Measurements from ENCODE around the gene B4GALT1.
"Not testable (repeated sequence)": the region's sequence is repeated elsewhere in the genome, so short reads cannot be mapped to it uniquely, and the experiment has no call there.

B4GALT1 gene

DNA sequence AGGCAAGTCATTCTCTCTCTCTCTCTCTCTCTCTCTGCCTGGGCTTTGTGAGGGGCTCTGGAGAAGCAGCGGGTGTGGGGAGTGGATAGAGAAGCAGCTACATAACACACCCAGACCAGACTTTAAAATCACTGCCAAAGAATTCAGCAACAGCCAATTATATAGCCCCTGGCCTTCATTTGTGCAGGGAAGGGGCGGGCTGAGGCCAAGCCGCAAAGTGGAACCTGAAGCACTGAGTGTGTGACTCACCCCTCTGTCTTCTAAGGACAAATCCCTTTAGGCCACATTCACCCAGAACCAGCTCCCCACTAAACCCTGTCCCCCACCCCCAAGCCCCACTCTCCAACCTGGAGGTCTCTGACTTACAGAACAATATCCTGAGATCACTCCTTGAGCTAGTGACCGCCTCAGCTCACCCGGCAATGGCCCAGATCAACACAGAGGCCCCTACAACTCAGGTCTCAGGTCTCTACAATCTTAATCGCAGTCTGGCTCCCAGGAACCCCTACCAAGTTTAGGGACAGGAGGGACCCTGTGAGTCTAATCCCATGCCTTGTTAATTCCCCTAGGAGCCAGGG is 6.0 kb downstream of the B4GALT1 start:
- DNase-seq, result no peak

DNA sequence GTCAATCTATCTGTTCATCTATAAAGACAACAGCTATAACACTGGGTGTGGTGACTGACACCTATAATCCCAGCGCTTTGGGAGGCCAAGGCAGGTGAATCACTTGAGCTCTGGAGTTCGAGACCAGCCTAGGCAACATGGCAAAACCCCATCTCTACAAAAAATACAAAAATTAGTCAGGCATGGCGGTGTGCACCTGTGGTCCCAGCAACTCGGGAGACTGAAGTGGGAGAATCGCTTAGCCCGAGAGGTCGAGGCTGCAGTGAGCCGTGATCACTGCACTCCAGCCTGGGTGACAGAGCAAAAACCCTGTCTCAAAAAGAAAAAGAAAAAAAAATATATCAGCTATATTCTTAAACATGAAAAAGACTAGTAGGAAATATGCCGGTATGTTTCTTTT is 6.7 kb downstream of the B4GALT1 start:
- not testable (repeated sequence) for DNase-seq

DNA sequence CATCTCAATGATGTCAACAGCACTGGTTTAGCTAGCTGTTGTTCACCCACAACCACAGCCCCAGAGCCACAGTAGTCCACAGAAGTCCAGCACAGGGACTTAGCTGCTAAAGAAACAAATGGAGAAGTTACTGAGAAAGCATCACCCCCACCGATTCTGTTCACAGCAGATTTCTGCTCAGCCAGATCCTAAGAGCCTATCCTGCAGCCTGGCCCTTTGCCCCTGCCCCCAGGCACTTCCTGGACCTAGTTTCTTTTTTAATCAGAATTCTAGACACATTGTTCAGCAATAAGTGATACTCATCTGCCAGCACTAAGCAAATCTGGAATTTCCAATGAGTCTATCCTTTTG is 7.4 kb downstream of the B4GALT1 start:
- no peak for DNase-seq

DNA sequence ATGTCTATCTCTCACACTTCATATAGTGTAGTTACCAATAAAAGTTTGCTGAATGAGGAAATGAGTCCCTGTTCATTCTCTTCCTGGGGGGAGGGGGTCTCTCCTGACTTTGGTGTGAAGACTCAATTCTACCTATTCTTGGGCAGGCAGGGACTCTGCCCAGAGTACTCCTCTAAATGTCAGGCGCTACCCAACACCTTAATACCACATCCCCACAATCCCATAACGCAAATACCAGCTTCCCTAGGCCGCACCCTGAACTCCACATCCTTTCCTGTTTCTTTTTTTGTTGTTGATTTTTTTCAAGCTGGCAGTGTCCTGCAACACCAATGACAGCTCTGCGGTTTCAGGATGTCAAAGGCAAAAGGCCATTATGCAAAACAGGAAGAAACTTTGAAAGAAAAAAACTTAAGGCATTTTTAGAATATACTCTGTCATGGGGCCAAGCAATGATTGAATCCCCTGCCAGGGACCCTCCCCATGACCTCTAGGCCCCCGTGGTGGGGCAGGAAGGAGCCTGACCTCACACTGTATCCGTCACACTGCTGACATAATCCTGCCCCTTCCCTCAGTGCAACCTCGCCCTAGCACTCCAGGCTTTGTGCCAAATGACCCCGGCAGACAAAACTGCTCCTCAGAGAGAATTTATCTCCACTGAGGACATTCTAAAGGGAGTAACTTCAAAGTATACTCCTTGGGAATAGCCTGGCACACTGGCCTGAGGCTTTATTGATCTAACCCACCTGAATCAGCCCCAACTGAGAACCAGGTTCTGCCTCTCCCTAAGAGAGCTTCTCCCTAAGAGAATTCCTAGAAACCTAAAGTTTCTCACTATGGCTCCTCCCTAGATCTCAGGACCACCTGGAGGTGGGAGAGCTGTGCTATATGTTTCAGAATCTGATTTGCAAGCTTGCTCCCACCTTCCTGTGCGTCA is 8.0 kb downstream of the B4GALT1 start:
- no peak for DNase-seq

DNA sequence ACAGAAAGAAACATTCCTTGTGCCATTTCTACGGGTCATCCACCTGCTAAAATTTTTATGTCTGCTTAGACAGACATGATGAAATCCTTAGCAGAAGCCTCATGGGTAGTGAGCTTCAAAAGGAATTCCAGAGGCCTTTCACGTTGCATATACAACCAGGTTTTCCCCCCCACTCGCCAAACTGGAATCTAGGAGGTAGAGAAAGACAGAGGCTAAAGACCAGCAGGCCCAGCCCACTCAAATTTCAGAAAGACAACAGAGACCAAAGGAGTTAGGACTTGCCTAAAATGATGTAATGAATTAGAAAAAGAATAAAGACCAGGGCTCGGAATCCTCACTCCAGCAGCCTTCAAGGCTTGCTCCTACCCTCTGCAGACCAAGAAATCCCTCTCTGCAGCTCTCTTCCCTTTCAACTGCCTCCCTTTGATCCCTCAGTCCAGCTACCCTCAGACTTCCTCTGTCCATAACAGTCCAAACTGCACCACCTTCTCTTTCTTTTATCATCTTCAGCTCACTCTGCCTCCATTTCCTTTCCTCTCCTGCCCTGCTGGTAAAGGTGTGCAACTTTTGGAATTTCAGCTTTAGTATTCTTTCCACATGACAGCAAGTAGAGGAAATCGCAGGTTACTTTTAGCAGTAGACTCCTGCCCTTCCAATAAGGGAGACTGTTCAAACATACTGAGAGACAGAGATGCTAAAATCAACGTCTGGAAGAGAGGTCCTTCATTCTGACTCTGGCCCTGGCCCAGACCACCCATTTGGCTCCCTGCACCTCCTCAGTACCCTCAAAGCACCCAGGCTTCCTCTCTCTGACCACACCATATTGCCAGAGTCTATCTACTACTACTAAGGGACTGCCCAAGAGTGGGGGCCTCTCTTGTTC is 8.9 kb downstream of the B4GALT1 start:
- DNase-seq, result no peak

DNA sequence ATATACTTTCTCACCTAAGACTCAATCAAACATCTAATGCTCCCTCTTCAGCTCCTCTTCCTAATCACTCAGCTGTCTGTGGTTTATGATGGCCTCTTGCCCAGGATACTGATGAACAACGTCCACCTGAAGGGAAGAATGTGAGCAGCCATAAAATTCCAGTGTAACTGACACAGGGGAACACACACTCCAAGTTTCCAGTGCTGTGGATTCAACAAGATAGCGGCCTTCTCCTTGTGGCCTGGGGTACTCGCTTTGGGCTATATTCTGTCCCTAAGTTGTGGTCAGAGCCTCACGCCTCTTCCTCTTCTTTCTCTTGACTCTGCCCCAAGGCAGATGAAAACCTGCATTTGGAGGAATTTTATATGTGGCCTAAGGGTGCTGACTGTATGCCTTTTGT is 11.7 kb downstream of the B4GALT1 start:
- no peak for DNase-seq

DNA sequence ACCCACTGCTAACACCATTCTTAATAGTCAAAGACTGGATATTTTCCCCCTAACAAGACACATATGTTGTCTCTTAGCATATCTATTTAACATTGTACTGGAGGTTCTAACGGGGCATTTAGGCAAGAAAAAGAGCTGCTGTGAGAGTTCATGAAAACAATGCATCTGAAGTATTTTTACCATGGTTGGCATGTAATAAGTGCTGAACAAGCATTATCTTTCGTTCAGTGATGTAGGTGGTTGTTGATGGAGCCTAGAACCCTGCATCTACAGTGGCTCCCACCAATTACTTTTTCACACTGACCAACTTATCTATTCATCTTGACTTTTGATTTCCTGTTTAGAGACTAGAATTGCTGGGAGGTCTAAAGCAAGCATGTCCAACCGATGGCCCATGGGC is 12.8 kb downstream of the B4GALT1 start:
- DNase-seq, result no peak

DNA sequence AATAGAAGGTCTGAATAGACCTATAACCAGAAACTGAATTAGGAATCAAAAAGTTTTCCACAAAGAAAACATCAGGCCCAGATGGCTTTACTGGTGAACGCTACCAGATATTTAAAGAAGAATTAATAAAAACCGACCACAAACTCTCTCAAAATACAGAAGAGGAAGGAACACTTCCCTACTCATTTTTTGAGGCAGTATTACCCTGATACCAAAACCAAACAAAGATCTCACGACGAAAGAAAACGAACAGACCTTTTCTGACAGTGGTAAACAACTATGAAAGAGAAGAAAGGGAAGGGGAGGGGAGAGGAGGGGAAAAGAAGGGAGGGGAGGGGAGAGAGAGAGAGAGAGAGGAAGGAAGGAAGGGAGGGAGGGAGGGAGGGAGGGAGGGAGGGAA is 13.5 kb downstream of the B4GALT1 start:
- DNase-seq, result no peak

DNA sequence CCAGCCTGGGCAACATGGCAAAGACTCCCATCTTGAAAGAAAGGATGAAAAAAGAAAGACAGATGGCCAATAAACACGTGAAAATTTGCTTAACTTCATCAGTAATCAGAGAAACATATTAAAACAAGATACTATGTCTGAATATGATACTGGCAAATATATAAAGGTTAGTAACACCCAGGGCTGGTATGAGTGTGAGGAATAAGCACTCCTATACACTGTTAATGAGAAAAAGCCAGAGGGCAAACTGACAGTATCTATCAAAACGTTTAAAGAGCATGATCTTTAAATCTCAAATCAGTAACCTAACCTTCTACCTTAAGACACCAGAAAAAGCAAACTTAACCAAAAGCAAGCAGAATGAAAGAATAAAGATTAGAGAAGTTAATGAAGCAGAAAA is 14.1 kb downstream of the B4GALT1 start:
- no peak for DNase-seq

DNA sequence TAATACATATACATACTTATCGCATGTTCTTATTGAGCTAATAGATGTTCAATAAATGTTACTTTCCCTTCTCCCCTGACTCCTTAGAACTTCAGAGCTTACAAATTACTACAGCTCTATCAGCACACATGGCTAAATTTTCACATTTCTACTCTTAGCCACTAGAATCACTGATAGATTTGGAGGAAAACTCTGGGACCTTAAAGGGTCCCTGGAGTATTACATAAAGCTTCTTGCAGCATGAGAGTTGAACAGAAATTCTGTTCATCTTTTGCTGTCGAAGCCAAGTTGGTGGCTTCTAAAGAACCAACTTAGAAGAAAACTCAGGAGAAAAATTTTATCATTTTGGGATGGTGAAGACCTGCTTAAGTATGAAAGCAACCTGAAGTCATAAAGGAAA is 15.5 kb downstream of the B4GALT1 start:
- DNase-seq, result no peak

DNA sequence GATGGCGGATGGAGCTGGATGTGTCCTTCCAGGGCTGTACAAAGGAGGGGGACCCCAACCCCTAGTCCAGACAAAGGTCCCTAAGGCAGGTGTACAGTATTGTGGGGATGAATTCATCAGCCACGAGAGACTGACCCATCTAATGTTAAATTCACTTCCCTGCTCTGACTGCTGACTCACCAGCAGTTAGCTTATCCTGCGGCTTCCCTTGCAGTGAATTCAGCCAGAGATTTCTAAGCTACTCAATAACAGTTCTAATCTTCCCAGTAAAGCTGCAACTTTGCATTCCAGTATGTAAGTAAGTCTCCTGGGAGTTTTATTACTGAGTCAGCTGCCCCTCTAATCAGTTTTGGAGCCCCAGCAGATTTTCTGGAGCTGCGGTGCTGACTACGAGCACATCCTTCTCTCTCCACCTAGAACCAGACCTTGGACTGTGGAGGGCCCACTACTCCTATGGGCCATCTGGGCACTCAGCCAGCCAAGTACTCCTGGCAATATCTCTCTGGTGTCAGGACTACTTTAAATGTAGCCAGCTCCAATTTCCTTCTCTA is 16.1 kb downstream of the B4GALT1 start:
- DNase-seq, result no peak

DNA sequence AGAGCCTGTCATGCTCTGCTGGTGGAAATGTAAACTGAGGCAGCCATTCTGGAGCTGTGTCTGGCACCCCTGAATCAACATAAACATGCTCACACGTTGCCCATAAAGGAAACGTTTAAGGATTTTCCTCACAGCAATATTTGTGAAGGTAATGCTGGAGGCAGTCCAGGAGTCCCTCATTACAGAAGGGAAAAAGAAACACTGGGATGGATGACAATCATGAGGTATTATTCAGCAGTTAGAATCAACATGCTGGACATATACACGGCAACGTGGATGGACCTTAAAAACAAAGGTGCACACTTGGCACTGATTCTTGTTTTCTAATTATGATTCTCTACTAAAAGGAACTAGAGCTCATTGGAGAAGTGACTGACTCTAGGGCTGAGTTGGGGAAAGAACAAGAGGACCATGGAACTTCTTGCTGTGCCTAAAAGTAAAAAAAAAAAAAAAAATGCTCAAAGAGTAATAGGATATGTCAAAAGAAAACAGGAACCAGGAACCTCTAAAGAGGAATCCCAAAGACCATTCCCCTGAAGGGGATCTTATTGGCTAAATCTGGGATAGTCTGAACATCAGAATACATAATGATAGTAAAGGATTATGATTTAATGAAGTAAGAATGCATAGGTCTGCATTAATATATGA is 18.6 kb downstream of the B4GALT1 start:
- DNase-seq, result no peak

DNA sequence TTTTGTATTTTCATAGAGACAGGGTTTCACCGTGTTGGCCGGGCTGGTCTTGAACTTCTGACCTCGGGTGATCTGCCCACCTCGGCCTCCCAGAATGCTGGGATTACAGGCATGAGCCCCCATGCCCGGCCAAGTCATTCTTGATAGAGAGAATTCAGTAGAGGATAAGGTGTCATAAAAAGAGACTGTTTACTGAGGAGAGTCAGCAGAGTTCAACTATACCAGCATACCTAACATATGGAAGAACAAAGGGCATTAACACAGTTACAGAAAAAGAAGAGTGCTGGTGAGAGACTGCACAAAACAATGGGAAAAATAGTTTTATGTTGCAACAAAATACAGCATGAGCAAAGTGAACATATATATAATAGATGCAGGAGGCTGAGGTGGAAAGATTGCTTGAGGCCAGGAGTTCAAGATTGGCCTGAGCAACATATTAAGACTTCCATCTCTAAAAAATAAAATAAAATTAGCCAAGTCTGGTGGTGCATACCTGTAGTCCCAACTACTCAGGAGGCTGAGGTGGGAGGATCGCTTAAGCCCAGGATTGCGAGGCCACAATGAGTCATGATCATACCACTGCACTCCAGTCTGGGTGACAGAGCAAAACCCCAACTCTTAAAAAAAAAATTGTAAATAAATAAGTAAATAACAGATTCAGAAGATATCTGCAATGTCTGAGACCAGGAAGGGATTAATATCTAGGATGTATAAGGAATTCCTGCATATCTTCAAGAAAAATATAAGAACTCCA is 19.5 kb downstream of the B4GALT1 start:
- DNase-seq, result no peak

DNA sequence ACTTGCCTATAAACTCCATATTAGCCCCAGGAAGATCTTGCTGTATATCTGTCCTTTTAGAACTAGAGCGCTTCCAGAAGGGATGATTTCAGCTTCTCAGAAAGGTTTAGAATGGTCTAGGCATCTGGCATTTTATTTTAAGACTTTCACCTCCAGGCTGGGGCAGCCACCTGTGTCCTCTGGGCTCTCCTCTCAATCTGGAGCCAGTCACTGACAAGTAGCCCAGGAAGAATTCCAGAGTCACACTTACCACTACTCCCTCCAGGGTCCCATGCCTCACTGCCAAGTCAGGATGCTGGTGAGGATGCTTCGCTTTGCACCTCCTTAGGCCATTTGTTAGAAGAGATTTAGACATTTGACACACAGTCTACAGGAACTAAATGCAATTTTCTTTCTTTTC is 20.8 kb downstream of the B4GALT1 start:
- no peak for DNase-seq

DNA sequence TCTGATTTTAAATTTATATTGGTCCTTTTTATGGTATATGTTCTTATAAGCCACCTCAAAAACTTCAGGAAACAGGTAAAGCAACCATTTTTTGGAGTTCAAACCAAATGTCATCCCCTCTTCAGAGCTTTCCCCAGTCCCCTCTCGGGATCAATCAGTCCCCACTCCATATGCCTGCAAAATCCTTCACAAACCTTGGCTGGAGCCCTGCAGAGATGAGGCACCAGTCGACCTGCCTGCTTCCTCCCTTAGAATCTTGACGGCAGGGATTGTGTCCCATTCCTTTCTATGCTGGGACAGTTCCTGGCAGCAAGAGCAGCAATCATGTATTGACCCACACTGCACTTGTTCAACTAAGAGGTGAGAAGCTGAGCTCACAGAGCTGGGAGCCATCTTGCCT is 22.6 kb downstream of the B4GALT1 start:
- DNase-seq, result no peak

DNA sequence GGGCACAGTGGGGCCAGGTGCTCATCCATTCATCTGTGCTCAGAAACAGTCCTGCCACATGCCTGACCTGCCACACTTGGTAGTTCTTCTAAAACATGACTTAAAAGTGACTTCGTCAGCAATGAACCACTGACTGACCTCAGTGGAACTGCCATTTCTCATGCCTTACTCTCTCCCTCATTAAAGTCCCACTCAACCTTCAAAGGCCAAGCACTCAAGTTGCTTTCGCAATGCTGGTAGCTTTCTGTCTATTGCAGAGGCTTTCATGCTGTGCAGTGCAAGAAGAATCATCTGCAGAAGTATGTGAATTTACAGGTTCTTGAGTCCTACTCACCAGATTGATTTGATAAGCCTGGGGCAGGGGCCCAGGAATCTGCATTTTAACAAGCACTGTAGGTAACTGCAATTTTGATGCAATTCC is 23.9 kb downstream of the B4GALT1 start:
- no peak for DNase-seq

DNA sequence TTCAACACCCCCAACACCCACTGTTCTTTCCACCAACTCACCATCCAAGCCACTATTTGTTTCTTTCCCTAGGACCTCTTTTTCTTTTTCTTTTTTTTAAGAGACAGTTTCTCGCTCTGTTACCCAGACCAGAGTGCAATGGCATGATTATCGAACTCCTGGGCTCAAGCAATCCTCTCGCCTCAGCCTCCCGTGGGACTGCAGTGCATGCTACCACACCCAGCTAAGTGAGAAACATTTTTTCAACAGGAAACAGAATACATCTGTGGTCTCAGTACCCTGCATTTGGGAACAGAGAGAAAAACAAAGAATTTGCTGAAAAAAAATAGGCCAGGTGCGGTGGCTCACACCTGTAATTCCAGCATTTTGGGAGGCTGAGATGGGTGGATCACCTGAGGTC is 24.6 kb downstream of the B4GALT1 start:
- no peak for DNase-seq

DNA sequence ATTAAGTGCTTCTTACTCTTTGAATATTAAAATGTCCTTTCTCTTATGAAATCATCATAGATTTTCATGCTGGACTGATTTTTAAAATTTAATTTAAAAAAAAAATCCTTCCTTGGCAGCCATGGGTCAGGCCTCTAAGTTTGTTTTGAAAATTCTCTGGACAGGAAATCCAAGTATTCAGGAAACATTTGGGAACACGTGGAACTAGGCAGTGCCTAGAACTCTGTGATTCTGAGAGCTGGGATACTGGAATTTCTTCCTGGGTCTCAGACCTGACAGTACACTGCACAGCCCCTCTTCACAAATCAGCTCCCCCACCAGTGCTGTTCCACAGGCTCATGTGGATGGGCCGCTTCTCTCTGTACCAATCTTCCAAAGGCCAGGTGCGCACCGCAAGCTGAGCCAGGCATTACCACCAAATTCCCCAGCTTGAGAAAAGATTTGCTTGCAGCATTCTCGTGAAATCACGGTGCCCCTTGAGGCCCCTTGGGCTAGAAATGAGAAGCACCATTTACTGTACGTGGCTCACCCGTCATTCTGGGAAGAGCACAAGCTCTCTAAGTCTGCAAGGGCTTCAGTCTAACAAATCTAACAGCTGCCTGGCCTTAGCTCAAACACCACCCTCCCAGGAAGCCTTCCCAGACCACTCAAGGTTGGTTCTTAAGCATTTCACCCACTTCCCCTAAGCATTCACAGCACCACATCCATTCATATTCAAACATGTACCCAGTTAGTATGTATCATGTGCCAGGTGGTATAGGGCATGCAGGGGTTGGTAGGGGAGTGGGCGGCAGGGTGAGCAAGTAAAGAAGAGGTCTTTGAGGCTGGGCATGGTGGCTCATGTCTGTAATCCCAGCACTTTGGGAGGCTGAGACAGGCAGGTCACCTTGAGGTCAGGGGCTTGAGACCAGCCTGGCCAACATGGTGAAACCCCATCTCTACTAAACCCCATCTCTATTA is 26.5 kb downstream of the B4GALT1 start:
- DNase-seq, result no peak

DNA sequence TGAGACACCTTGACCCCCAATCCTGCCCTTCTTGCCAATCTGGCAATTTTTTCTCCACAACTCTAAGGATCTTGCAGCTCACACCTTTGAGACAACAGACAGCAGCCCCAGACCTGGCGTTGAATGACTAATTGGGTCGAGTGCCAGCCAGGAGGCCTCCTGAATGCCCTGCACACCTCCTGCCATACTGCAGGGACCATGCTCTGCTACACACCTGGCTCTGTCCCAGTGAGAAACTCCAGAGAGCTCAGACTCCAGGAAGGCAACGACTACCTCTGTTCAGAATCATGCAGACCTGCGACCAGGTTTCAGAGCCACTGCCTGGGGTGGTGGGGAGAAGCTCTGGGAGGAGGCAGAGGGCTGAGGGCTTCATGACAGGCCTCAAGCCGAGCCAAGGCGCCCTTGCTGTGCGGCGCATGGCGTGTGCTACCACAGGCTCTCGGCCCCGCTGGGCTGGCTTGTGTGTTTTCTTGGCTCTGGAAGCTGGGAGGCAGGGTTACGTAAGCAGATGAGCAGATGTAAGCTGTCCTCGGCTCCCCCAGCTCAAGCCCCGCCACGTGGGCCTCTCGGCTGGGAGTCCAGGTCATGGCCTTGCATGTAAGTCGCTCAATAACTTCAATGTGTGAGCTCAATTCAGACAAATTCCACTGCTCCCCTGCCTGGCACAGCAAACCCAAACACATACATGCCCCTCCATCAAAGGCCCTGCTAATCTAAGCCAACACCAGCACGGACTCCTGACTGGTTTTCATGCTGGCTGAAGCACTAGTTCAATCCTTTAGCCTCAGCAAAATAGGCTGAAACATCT is 27.5 kb downstream of the B4GALT1 start:
- DNase-seq, result no peak

DNA sequence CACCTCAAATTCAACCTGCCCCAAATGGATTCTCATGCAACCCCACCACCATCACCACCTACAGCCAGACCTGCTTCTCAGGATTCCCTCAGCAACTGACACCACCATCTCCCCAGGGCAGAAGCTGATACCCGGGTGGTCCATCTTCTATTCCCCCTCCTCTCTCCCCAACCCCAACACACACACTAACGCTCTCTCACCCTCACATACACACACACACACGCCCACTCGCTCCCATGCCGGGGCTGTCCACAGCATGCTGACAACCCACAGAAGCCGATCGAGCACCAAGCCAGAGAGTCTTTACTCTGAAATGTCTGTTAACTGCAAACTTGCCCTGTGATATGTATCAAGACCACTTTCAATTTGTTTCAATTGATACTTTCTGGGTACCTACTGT is 28.4 kb downstream of the B4GALT1 start:
- no peak for DNase-seq

Measured in NCI-H1417 treated with DMSO at 0.1 percent for 48 hours (cell line).